Gastrocnemius medialis (tissue), 4 donors: Measurements from ENCODE around the gene CFAP141. TPM values are rescaled to one million over a fixed set of nuclear protein-coding genes. Genes with fewer than 3 reads are reported as not detected.
"Not testable (repeated sequence)": the region's sequence is repeated elsewhere in the genome, so short reads cannot be mapped to it uniquely, and the experiment has no call there.

ENCODE experiments used
- ATAC-seq, 2 donors: fragments of 150-250 bp; one replicate each; pipeline ENCODE4 v1.9.1; 2016
- DNase-seq, 2 donors: peaks; one replicate each; pipeline ENCODE4 v3.0.0-alpha.2; 2019
- H3K27ac ChIP-seq, 4 donors: fragments of 200-600 bp; sonication (generic); 1 replicate in 1 of 4; 2 replicates in 3 of 4; pipeline ENCODE4 v1.5.1; 2016 to 2018; ENCODE audit warnings: mild to moderate bottlenecking in 2 of 4, moderate library complexity in 1 of 4
- H3K27me3 ChIP-seq, 3 donors: fragments of 200-600 bp; sonication (generic) in 2 of 3; 1 replicate in 1 of 3; 2 replicates in 2 of 3; pipeline versions ENCODE4 v1.5.1 to v1.6.0; 2016 to 2019; ENCODE audit warnings: mild to moderate bottlenecking in 1 of 3, moderate library complexity in 1 of 3
- H3K36me3 ChIP-seq, 2 donors: fragments of 200-600 bp; sonication (generic) in 1 of 2; one replicate each; pipeline ENCODE4 v1.5.1; 2017 to 2018
- H3K4me1 ChIP-seq, 2 donors: fragments of 200-600 bp; sonication (generic) in 1 of 2; one replicate each; pipeline ENCODE4 v1.5.1; 2016 to 2017; ENCODE audit warnings: mild to moderate bottlenecking in 2 of 2
- H3K4me3 ChIP-seq, 4 donors: fragments of 200-600 bp; sonication (generic) in 3 of 4; 1 replicate in 1 of 4; 2 replicates in 3 of 4; pipeline ENCODE4 v1.5.1; 2016 to 2019; ENCODE audit warnings: mild to moderate bottlenecking in 2 of 4
- H3K9me3 ChIP-seq, 3 donors: fragments of 200-600 bp; sonication (generic) in 2 of 3; 1 replicate in 1 of 3; 2 replicates in 2 of 3; pipeline ENCODE4 v1.5.1; 2016 to 2019
- POLR2A ChIP-seq, 2 donors: fragments of 450-650 bp; IDR thresholded peaks; one replicate each; pipeline ENCODE4 v1.6.1; 2017; ENCODE audit warnings: antibody characterized with exemption in 2 of 2, mild to moderate bottlenecking in 2 of 2, moderate library complexity in 2 of 2
- in situ Hi-C, 4 donors: fragments of 200-750 bp; cut with MboI; loops; one replicate each; pipeline versions ENCODE4 v1.15.0 to v1.8.0; 2017; ENCODE audit warnings: low sequenced_read_pairs in 4 of 4
- intact Hi-C: fragments of 100-400 bp; cut with DNase I; formaldehyde crosslinking; loops from one replicate; pipeline ENCODE4 v1.15.1; 2023; ENCODE audit warnings: low total_unique reads
- total RNA-seq, 4 donors: library from RNA; depleted of rRNA; stranded (reverse); fragments of >200 nt; gene quantifications; one replicate each; pipeline versions ENCODE4 v1.1.0 to v1.2.3, GENCODE V29; 2016
- TF ChIP-seq, protein P1 (sequence below), 5 experiments: fragments of 450-650 bp in 3 of 5; fragments of 200-600 bp in 2 of 5; sonication (generic) in 2 of 5; IDR thresholded peaks in 4 of 5; conservative IDR thresholded peaks in 1 of 5; 1 replicate in 4 of 5; 2 replicates in 1 of 5; pipeline ENCODE4 v1.5.1; 2016 to 2019; ENCODE audit warnings: antibody characterized with exemption in 5 of 5, mild to moderate bottlenecking in 3 of 5, moderate library complexity in 3 of 5

CFAP141 gene
- total RNA-seq, 4 donors from 2014 or later = not detected

DNA sequence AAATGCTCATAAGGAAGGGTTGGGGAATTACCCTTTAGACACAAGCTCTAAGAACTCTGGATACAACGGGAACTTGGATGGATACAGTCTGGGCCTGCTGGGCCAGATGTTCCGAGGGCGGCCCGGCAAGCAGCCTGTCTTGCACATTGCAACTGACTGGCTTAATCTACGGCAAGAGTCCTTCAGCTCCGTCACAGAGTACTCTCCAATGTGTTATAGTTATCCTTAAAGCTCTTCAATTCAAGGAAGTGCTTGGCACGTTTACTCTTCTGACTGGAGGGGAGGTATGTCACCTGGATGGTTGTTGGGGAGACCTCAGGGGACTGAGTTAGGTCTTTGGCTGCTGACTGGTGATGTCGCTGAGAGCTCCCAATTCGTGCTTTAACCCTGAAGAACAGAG lies 1.1 kb upstream of the CFAP141 start:
- Histone ChIP-seq H3K36me3 (peaks cover 5 to 68% of the 10 kb centered on the region in 2 donors), H3K27me3 (no peaks in the 10 kb centered on the region), H3K4me1 (peaks cover 0 to 7% of the 10 kb centered on the region in 2 donors), H3K9me3 (no peaks in the 10 kb centered on the region), H3K27ac (no peak overlapping the region), H3K4me3 (no peak overlapping the region)
- intact Hi-C loops = no loop called here
- DNase-seq = no peak
- in situ Hi-C loops = no loop called here
- TF ChIP-seq, protein P1, sequence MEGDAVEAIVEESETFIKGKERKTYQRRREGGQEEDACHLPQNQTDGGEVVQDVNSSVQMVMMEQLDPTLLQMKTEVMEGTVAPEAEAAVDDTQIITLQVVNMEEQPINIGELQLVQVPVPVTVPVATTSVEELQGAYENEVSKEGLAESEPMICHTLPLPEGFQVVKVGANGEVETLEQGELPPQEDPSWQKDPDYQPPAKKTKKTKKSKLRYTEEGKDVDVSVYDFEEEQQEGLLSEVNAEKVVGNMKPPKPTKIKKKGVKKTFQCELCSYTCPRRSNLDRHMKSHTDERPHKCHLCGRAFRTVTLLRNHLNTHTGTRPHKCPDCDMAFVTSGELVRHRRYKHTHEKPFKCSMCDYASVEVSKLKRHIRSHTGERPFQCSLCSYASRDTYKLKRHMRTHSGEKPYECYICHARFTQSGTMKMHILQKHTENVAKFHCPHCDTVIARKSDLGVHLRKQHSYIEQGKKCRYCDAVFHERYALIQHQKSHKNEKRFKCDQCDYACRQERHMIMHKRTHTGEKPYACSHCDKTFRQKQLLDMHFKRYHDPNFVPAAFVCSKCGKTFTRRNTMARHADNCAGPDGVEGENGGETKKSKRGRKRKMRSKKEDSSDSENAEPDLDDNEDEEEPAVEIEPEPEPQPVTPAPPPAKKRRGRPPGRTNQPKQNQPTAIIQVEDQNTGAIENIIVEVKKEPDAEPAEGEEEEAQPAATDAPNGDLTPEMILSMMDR (IDR thresholded peaks at IDR 0.05 in 4 of 5, conservative IDR thresholded peaks at IDR 0.05 in 1 of 5) = no peak
- no peak for TF ChIP-seq POLR2A (IDR thresholded peaks at IDR 0.05)
- ATAC-seq = no peak

DNA sequence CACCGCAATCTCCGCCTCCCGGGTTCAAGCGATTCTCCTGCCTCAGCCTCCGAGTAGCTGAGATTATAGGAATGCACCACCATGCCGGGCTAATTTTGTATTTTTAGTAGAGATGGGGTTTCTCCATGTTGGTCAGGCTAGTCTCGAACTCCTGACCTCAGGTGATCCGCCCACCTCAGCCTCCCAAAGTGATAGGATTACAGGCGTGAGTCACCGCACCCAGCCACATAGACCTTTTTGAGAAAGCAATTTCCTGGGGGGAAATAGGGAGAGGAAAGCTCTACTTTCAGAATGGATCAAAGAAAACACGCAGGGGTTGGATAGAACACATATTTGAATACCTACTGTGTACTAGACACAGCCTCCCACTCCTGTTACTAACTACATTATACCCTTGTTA lies 355 bp downstream of the CFAP141 start:
- H3K4me1 ChIP-seq, DNase-seq, H3K27ac ChIP-seq, ATAC-seq, H3K27me3 ChIP-seq, intact Hi-C loops, H3K9me3 ChIP-seq, in situ Hi-C loops, H3K4me3 ChIP-seq: not testable (repeated sequence)
- H3K36me3 ChIP-seq = peaks cover 1 to 54% of the 10 kb centered on the region in 2 donors

DNA sequence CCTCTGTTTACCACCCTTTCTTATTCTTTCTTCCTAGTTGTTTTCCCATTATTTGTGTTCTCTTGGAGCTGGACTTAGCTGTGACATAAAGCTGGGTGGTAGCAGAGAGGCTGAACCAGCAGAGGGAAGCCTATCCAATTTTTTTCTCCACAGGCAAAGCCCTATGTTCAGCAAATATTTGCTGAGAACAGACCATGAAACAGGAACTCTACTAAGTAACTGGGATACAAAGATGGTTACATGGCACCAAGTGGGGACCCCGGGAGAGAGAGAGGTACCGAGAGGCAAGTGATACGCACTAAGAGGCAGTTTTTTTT lies 6.6 kb downstream of the CFAP141 start:
- TF ChIP-seq, protein P1 (IDR thresholded peaks at IDR 0.05 in 4 of 5, conservative IDR thresholded peaks at IDR 0.05 in 1 of 5) = no peak
- TF ChIP-seq POLR2A (IDR thresholded peaks at IDR 0.05) = no peak
- H3K4me1 ChIP-seq = peaks cover 4 to 12% of the 10 kb centered on the region in 2 donors
- no peaks in the 10 kb centered on the region for H3K27me3 ChIP-seq
- H3K9me3 ChIP-seq = no peaks in the 10 kb centered on the region
- H3K36me3 ChIP-seq = no peaks in the 10 kb centered on the region
- intact Hi-C loops = loop anchor here (1.0 to 10.0 kb wide), 3 partner anchors 19 to 355 kb away; partner anchors contain the start of genes HAX1 and UBE2Q1
- in situ Hi-C loops = loop anchor here in 2 of 4 donors (10.0 kb wide), 1 partner anchor 75 kb away; the partner anchor contains the start of gene HAX1 (in 2 of the 2)
- ATAC-seq (no peak), DNase-seq (no peak)
- peak overlapping the region; percentile 86 to 93 (median 90) for H3K27ac ChIP-seq
- no peak overlapping the region for H3K4me3 ChIP-seq

DNA sequence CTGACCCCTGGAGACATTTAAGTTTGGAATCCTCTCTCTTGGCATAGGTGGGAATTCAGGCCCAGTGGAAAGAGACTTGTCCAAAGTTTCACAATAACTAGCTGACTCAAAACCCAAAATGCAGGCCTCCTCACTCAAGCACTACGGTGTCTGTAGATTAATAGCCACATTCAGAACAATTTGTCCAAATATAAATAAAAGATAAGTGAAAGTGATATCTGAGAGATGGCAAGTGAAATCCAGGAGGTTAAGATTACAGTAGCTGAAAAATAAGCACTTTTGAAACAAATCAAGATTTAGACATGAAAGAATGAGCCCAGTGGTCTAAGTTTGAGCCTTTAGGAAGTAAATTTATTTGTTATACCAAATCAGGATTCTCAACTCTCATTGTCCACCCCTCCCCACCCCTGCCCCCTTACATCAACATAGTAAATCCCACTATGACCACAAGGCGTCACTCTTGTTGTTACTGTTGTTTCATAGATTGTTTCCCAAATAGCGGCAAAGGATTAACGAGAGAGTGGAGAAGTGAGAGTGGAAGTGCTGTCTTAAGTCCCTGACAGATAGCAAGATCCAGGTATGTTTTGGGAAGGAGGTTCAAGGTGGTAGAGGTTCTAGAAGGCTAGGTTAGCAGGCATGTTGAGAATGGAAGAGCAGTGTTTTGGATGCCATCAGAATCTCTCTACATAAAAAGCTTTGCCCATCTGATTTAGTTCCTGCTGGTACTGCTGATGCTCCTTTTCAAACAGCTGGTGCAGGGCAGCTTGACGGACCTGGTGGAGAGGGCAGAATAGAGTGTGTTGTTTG lies 7.2 kb downstream of the CFAP141 start:
- in situ Hi-C loops (loop anchor here in 2 of 4 donors (10.0 kb wide), 1 partner anchor 76 kb away; the partner anchor contains the start of gene HAX1 (in 2 of the 2)), intact Hi-C loops (loop anchor here (1.0 to 10.0 kb wide), 3 partner anchors 20 to 356 kb away; partner anchors contain the start of genes HAX1 and UBE2Q1)
- no peak for DNase-seq
- Histone ChIP-seq H3K4me1 (peaks cover 7 to 13% of the 10 kb centered on the region in 2 donors), H3K36me3 (no peaks in the 10 kb centered on the region), H3K27ac (peak overlapping the region; percentile 86 to 93 (median 90)), H3K4me3 (no peak overlapping the region), H3K27me3 (no peaks in the 10 kb centered on the region), H3K9me3 (no peaks in the 10 kb centered on the region)
- peak; percentile 50 to 59 for ATAC-seq
- TF ChIP-seq, protein P1 (IDR thresholded peaks at IDR 0.05 in 4 of 5, conservative IDR thresholded peaks at IDR 0.05 in 1 of 5) = peak in 3 of 5 experiments; percentile 39 to 58 (median 51)
- TF ChIP-seq POLR2A (IDR thresholded peaks at IDR 0.05) = no peak

DNA sequence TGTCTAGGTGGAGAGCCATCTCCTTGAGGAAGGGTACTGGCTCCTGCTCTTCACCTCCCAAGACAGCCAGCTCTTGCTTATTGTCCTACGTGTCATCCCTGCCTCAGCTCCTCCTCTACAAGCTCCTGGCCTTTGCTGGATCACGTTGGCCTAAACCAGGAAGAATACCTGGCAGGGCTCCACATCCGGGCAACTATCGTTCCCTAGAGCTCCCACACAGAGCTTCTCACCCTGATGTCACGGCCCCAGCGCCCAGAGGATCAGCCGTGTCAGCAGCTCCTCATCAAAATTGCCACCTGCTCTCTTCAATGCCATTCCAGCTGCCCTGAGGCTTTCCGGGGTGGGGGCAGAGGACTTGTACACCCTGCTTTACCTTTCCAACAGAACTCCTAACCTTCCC lies 12.3 kb downstream of the CFAP141 start:
- TF ChIP-seq, protein P1 (IDR thresholded peaks at IDR 0.05 in 4 of 5, conservative IDR thresholded peaks at IDR 0.05 in 1 of 5) = no peak
- peak; percentile 33 to 35 for TF ChIP-seq POLR2A (IDR thresholded peaks at IDR 0.05)
- DNase-seq (peak; percentile 59 to 93), ATAC-seq (peak; percentile 13 to 31)
- H3K4me1 ChIP-seq = peaks cover 21 to 26% of the 10 kb centered on the region in 2 donors
- H3K27ac ChIP-seq = peak overlapping the region; percentile 86 to 93 (median 90)
- H3K4me3 ChIP-seq = no peak overlapping the region
- in situ Hi-C loops (loop anchor here in 2 of 4 donors (10.0 kb wide), 1 partner anchor 81 kb away; the partner anchor contains the start of gene HAX1 (in 2 of the 2)), intact Hi-C loops (loop anchor here (5.0 to 10.0 kb wide), 2 partner anchors 223 to 361 kb away; partner anchors contain the start of gene UBE2Q1)
- no peaks in the 10 kb centered on the region for H3K36me3 ChIP-seq
- no peaks in the 10 kb centered on the region for H3K9me3 ChIP-seq
- no peaks in the 10 kb centered on the region for H3K27me3 ChIP-seq
